VCaP (cell line): Measurements from ENCODE around the gene PHYKPL.

ENCODE experiments used
- H3K27ac ChIP-seq: fragments of 450-650 bp; 2 replicates; pipeline ENCODE4 v1.5.1; 2017
- CTCF ChIP-seq: fragments of 450-650 bp; conservative IDR thresholded peaks from 2 replicates; pipeline ENCODE4 v1.5.1; 2017; ENCODE audit warnings: mild to moderate bottlenecking, moderate library complexity

PHYKPL gene

GRCh38 chr5:178271231-178271630 lies 38.6 kb upstream of the PHYKPL start:
- TF ChIP-seq CTCF: no peak
- no peak overlapping the region for H3K27ac ChIP-seq

DNA sequence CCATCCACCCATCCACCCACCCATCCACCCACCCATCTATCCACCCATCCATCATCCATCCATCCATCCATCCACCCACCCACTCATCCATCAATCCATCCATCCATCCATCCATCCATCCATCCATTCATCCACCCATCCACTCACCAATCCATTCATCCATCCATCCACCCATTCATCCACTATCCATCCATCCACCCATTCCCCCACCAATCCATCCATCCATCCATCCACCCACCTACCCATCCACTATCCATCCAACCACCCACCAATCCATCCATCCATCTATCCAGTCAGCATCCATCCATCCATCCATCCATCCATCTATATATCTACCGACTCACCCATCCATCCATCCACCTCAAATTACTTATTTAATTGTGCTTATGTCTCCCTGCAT lies 36.9 kb upstream of the PHYKPL start:
- H3K27ac ChIP-seq: no peak overlapping the region
- no peak for TF ChIP-seq CTCF

DNA sequence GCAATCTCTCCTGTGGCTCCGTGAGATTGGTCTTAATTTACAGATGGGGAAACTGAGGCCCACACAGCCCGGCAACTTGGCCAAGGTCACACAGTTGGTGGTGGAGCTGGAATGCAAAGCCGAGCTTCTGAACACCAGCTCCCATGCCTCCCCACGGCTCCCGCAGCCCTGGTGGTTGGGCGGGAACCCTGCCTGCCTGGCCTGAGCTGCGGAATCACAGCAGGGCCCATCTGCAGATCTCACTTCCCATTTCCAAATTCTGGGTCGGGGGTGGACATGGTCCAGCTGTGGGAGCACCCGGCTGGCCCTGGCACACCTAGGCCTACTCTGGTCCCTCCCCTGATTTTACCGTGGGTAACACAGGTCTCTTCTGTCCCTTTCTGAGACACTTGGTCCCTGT lies 35.3 kb upstream of the PHYKPL start:
- H3K27ac ChIP-seq: no peak overlapping the region
- no peak for TF ChIP-seq CTCF

DNA sequence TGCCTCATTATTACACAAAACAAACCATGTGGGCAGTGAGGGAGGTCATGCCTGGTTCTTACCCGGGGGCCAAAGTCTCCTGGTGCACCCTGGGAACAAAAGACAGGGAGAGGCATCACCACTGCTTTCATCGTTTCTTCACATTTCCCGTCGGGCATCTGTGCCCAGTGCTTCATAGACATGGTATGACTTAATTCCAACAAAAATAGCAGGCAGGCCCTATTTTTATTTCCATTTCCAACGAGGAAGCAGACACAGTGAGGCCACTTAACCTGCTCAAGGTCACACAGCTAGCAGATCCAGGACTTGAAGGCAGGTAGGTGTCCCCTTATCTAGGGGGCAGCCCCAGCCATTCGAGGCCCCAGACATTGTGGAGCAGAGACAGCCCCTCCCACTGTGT lies 34.6 kb upstream of the PHYKPL start:
- no peak for TF ChIP-seq CTCF
- H3K27ac ChIP-seq: no peak overlapping the region

DNA sequence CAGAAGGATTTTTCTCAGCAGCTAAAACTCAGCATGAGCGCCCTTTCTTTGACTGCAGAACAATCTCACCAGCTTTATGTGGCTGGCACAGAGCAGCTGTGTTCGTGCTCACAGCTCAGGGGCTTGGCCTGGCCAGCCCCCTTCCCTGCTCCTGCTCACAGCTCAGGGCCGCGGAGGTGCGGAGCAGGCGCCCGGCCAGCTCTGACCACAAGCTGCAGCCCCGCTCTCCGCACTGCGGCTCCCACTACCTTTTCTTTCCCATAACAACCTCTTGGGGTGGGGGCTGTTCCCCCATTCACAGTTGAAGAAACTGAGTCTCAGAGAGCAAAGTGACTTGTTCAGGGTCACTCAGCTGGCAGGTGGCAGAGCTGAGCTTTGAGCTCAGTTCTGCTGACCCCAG lies 34.0 kb upstream of the PHYKPL start:
- no peak for TF ChIP-seq CTCF
- H3K27ac ChIP-seq: no peak overlapping the region

DNA sequence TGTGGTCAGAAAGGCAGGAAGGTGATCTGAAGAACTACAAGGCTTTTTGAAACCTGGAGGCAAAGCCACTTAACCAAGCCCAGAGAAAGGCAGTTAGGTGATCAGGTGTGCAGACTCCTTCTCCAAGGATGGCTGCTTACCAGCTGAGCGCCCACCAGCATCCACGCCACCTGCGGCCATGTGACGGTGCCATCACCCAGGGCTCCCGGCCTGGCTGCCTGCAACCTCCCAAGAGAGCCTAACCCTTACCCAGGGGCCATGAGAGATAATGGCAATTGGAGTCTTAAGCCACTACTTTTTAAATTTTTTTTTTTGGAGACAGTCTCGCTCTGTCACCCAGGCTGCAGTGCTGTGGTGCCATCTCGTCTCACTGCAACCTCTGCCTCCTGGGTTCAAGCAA lies 33.1 kb upstream of the PHYKPL start:
- no peak overlapping the region for H3K27ac ChIP-seq
- no peak for TF ChIP-seq CTCF

GRCh38 chr5:178264044-178264443 lies 31.4 kb upstream of the PHYKPL start:
- TF ChIP-seq CTCF: no peak
- no peak overlapping the region for H3K27ac ChIP-seq
